ENCODE results near the gene KIFC3.
"Not testable (repeated sequence)": the region's sequence is repeated elsewhere in the genome, so short reads cannot be mapped to it uniquely, and the experiment has no call there.

Gene KIFC3

GRCh38 chr16:57787519-57787905 is 14.8 kb downstream of the KIFC3 start:
- Histone ChIP-seq H3K27me3 (ENCODE audit: control insufficient read depth in 1 of 2, insufficient read depth in 2 of 2, low read length in 2 of 2) (no peaks in the 10 kb centered on the region), H3K36me3 (ENCODE audit: control insufficient read depth in 1 of 2, insufficient read depth in 2 of 2, low read length in 2 of 2) (peaks cover 0 to 13% of the 10 kb centered on the region in 2 donors), H3K9me3 (ENCODE audit: control insufficient read depth in 1 of 2, low read length in 2 of 2) (no peaks in the 10 kb centered on the region), H3K9ac (ENCODE audit: low read depth in 1 of 2, low read length in 2 of 2) (no peak overlapping the region), H3K4me1 (ENCODE audit: control insufficient read depth in 1 of 2, insufficient read depth in 2 of 2, low read length in 2 of 2) (no peaks in the 10 kb centered on the region), H3K4me3 (ENCODE audit: low read depth in 1 of 2, low read length in 2 of 2) (no peak overlapping the region), H3K27ac (ENCODE audit: low read depth, low read length) (no peak overlapping the region)

DNA sequence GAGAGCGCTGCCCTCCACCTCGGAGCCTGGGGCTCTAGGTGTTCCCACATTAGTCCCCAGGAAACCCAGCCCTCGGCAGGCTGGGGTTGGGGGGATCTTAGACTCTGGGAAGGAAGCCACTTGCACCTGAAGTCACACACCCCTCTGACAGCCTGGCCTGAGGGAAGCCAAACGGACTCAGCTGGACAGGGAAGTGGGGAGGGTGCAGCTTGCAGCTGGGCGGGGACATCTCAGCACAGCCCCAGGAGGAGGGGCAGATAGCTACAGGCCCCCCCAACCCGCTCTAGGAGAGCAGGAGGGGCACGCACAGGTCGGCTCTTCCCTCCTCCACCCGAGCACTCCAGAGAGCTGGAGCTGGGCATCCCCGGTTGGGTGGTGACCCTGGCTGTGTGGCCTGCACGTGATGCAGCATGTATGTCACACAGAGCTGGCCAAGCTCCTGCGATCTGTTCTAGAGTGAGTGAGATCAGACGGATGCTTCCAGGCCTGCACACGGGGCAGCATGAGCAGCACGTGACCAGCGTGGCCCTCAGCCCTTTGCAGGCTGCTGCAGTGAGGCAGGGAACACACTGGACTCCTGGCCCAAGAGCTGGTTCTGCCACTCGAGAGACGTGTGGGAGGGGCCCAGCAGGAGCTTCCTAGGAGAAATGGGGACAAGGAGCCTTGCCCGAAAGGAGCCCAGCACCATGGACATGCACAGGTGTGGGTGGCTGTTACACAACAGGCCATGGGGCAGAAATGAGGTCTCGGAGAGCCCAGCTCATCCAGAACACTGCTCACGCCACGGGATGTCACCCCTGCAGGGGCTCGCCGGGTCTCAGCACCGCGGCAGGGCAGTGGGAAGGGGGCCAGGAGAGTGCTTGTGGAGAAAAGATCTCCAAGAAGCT is 15.4 kb downstream of the KIFC3 start:
- Histone ChIP-seq H3K36me3 (ENCODE audit: control insufficient read depth in 1 of 2, insufficient read depth in 2 of 2, low read length in 2 of 2) (peaks cover 0 to 7% of the 10 kb centered on the region in 2 donors), H3K27me3 (ENCODE audit: control insufficient read depth in 1 of 2, insufficient read depth in 2 of 2, low read length in 2 of 2) (no peaks in the 10 kb centered on the region), H3K9ac (ENCODE audit: low read depth in 1 of 2, low read length in 2 of 2) (no peak overlapping the region), H3K4me3 (ENCODE audit: low read depth in 1 of 2, low read length in 2 of 2) (no peak overlapping the region), H3K27ac (ENCODE audit: low read depth, low read length) (no peak overlapping the region), H3K9me3 (ENCODE audit: control insufficient read depth in 1 of 2, low read length in 2 of 2) (no peaks in the 10 kb centered on the region), H3K4me1 (ENCODE audit: control insufficient read depth in 1 of 2, insufficient read depth in 2 of 2, low read length in 2 of 2) (no peaks in the 10 kb centered on the region)

- H3K4me1 ChIP-seq (ENCODE audit: control insufficient read depth in 1 of 2, insufficient read depth in 2 of 2, low read length in 2 of 2) = no peaks in the 10 kb centered on the region
- H3K9ac ChIP-seq (ENCODE audit: low read depth in 1 of 2, low read length in 2 of 2) = no peak overlapping the region
- H3K4me3 ChIP-seq (ENCODE audit: low read depth in 1 of 2, low read length in 2 of 2) = no peak overlapping the region
- H3K36me3 ChIP-seq (ENCODE audit: control insufficient read depth in 1 of 2, insufficient read depth in 2 of 2, low read length in 2 of 2) = no peaks in the 10 kb centered on the region
- no peaks in the 10 kb centered on the region for H3K9me3 ChIP-seq (ENCODE audit: control insufficient read depth in 1 of 2, low read length in 2 of 2)
- no peaks in the 10 kb centered on the region for H3K27me3 ChIP-seq (ENCODE audit: control insufficient read depth in 1 of 2, insufficient read depth in 2 of 2, low read length in 2 of 2)
- H3K27ac ChIP-seq (ENCODE audit: low read depth, low read length) = no peak overlapping the region
Measured at GRCh38 chr16:57785924-57786323, 16.4 kb downstream of the KIFC3 start.

DNA sequence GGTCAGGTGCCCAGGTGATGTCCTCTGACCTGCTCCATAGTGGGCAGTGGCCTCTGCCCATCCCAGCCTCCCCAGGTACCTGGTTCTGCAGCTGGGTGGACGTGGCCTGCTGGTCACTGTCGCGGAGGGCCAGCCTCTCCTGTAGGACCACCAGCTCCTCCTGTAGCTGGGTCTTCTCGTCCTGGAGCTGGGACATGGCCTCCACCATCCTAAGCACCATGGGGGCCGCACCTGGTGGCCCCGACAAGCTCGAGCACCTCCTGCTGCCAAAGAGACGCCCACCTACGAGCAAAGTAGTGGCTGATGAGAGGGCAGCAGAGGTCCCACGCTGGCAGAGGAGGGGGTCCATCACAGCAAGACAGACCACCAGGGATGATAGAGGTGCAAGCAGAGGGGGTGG is 16.9 kb downstream of the KIFC3 start:
- Histone ChIP-seq H3K27ac (ENCODE audit: low read depth, low read length) (no peak overlapping the region), H3K9me3 (ENCODE audit: control insufficient read depth in 1 of 2, low read length in 2 of 2) (no peaks in the 10 kb centered on the region), H3K4me1 (ENCODE audit: control insufficient read depth in 1 of 2, insufficient read depth in 2 of 2, low read length in 2 of 2) (no peaks in the 10 kb centered on the region), H3K4me3 (ENCODE audit: low read depth in 1 of 2, low read length in 2 of 2) (no peak overlapping the region), H3K27me3 (ENCODE audit: control insufficient read depth in 1 of 2, insufficient read depth in 2 of 2, low read length in 2 of 2) (no peaks in the 10 kb centered on the region), H3K9ac (ENCODE audit: low read depth in 1 of 2, low read length in 2 of 2) (no peak overlapping the region), H3K36me3 (ENCODE audit: control insufficient read depth in 1 of 2, insufficient read depth in 2 of 2, low read length in 2 of 2) (no peaks in the 10 kb centered on the region)

DNA sequence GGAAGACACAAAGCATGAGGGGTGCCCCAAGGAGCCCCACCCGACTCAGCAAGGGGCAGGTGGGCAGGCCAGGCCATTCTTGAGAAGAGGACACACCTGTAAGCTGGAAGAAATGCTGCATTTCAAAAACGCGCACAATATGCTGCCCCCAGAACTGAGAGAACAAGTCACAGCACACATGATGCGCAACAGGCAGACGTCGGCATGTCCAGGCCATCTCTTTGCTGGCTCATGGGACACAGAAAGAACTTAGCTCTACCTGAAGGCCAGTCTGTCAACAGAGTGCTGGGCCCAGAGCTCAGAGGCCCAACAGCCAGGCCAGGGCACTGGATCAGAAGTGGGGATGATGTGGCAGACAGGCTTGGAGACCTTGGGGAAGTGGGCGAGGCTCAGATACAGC is 18.0 kb downstream of the KIFC3 start:
- no peaks in the 10 kb centered on the region for H3K36me3 ChIP-seq (ENCODE audit: control insufficient read depth in 1 of 2, insufficient read depth in 2 of 2, low read length in 2 of 2)
- H3K9ac ChIP-seq (ENCODE audit: low read depth in 1 of 2, low read length in 2 of 2) = no peak overlapping the region
- H3K4me3 ChIP-seq (ENCODE audit: low read depth in 1 of 2, low read length in 2 of 2) = no peak overlapping the region
- no peaks in the 10 kb centered on the region for H3K9me3 ChIP-seq (ENCODE audit: control insufficient read depth in 1 of 2, low read length in 2 of 2)
- H3K27ac ChIP-seq (ENCODE audit: low read depth, low read length) = no peak overlapping the region
- no peaks in the 10 kb centered on the region for H3K27me3 ChIP-seq (ENCODE audit: control insufficient read depth in 1 of 2, insufficient read depth in 2 of 2, low read length in 2 of 2)
- H3K4me1 ChIP-seq (ENCODE audit: control insufficient read depth in 1 of 2, insufficient read depth in 2 of 2, low read length in 2 of 2) = no peaks in the 10 kb centered on the region

DNA sequence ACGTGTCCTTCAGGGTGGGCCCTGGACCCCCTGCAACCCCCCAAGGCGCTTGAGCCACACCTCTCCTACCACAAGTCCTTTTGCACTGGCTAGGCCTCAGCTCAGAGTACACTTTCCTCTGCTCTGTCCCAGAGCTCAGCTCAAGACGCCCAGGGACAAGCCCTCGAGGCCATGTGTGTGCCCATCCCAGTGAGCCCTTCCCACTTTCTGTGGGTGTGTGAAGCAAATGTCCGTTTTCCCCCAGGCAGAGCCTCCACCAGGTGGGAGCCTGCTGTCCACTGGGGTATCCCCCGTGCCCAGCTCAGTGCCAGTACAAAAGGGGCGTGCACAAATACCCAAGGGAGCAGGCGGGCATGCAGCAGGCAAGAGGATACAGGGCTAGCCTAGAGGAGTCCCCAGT is 18.4 kb downstream of the KIFC3 start:
- Histone ChIP-seq H3K9ac (ENCODE audit: low read depth in 1 of 2, low read length in 2 of 2) (no peak overlapping the region), H3K9me3 (ENCODE audit: control insufficient read depth in 1 of 2, low read length in 2 of 2) (no peaks in the 10 kb centered on the region), H3K27me3 (ENCODE audit: control insufficient read depth in 1 of 2, insufficient read depth in 2 of 2, low read length in 2 of 2) (no peaks in the 10 kb centered on the region), H3K4me3 (ENCODE audit: low read depth in 1 of 2, low read length in 2 of 2) (no peak overlapping the region), H3K27ac (ENCODE audit: low read depth, low read length) (no peak overlapping the region), H3K36me3 (ENCODE audit: control insufficient read depth in 1 of 2, insufficient read depth in 2 of 2, low read length in 2 of 2) (no peaks in the 10 kb centered on the region), H3K4me1 (ENCODE audit: control insufficient read depth in 1 of 2, insufficient read depth in 2 of 2, low read length in 2 of 2) (no peaks in the 10 kb centered on the region)

DNA sequence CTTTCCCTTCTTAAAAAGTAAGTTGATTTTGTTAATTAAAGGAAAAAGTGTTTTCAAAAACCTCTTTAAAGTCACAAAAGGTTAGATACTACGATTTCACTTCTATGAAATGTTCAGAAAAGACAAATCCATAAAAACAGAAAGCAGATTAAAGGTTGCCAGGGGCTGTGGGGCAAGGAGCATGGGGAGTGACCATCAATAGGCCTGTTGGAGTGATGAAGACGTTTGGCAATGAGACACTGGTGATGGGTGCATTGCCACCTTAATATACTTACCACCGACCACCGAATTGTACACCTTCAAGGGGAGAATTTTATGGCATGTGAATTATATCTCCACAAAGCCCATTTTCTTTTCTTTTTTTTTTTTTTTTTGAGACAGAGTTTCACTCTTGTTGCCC is 19.2 kb downstream of the KIFC3 start:
- H3K4me1 ChIP-seq (ENCODE audit: control insufficient read depth in 1 of 2, insufficient read depth in 2 of 2, low read length in 2 of 2) = no peaks in the 10 kb centered on the region
- no peaks in the 10 kb centered on the region for H3K36me3 ChIP-seq (ENCODE audit: control insufficient read depth in 1 of 2, insufficient read depth in 2 of 2, low read length in 2 of 2)
- H3K4me3 ChIP-seq (ENCODE audit: low read depth in 1 of 2, low read length in 2 of 2) = no peak overlapping the region
- no peak overlapping the region for H3K27ac ChIP-seq (ENCODE audit: low read depth, low read length)
- H3K9me3 ChIP-seq (ENCODE audit: control insufficient read depth in 1 of 2, low read length in 2 of 2) = no peaks in the 10 kb centered on the region
- H3K9ac ChIP-seq (ENCODE audit: low read depth in 1 of 2, low read length in 2 of 2) = no peak overlapping the region
- H3K27me3 ChIP-seq (ENCODE audit: control insufficient read depth in 1 of 2, insufficient read depth in 2 of 2, low read length in 2 of 2) = no peaks in the 10 kb centered on the region

GRCh38 chr16:57782607-57783055 is 19.7 kb downstream of the KIFC3 start:
- H3K27ac ChIP-seq (ENCODE audit: low read depth, low read length); H3K4me3 ChIP-seq (ENCODE audit: low read depth in 1 of 2, low read length in 2 of 2); H3K9ac ChIP-seq (ENCODE audit: low read depth in 1 of 2, low read length in 2 of 2); H3K36me3 ChIP-seq (ENCODE audit: control insufficient read depth in 1 of 2, insufficient read depth in 2 of 2, low read length in 2 of 2); H3K27me3 ChIP-seq (ENCODE audit: control insufficient read depth in 1 of 2, insufficient read depth in 2 of 2, low read length in 2 of 2); H3K4me1 ChIP-seq (ENCODE audit: control insufficient read depth in 1 of 2, insufficient read depth in 2 of 2, low read length in 2 of 2); H3K9me3 ChIP-seq (ENCODE audit: control insufficient read depth in 1 of 2, low read length in 2 of 2): not testable (repeated sequence)

- Histone ChIP-seq H3K4me1 (ENCODE audit: control insufficient read depth in 1 of 2, insufficient read depth in 2 of 2, low read length in 2 of 2) (no peaks in the 10 kb centered on the region), H3K36me3 (ENCODE audit: control insufficient read depth in 1 of 2, insufficient read depth in 2 of 2, low read length in 2 of 2) (no peaks in the 10 kb centered on the region), H3K27me3 (ENCODE audit: control insufficient read depth in 1 of 2, insufficient read depth in 2 of 2, low read length in 2 of 2) (no peaks in the 10 kb centered on the region), H3K4me3 (ENCODE audit: low read depth in 1 of 2, low read length in 2 of 2) (no peak overlapping the region), H3K27ac (ENCODE audit: low read depth, low read length) (no peak overlapping the region), H3K9ac (ENCODE audit: low read depth in 1 of 2, low read length in 2 of 2) (no peak overlapping the region), H3K9me3 (ENCODE audit: control insufficient read depth in 1 of 2, low read length in 2 of 2) (no peaks in the 10 kb centered on the region)
Measured at GRCh38 chr16:57781741-57782606, 20.3 kb downstream of the KIFC3 start.

- no peak overlapping the region for H3K9ac ChIP-seq (ENCODE audit: low read depth in 1 of 2, low read length in 2 of 2)
- no peaks in the 10 kb centered on the region for H3K27me3 ChIP-seq (ENCODE audit: control insufficient read depth in 1 of 2, insufficient read depth in 2 of 2, low read length in 2 of 2)
- no peaks in the 10 kb centered on the region for H3K9me3 ChIP-seq (ENCODE audit: control insufficient read depth in 1 of 2, low read length in 2 of 2)
- H3K27ac ChIP-seq (ENCODE audit: low read depth, low read length) = no peak overlapping the region
- no peaks in the 10 kb centered on the region for H3K4me1 ChIP-seq (ENCODE audit: control insufficient read depth in 1 of 2, insufficient read depth in 2 of 2, low read length in 2 of 2)
- no peaks in the 10 kb centered on the region for H3K36me3 ChIP-seq (ENCODE audit: control insufficient read depth in 1 of 2, insufficient read depth in 2 of 2, low read length in 2 of 2)
- H3K4me3 ChIP-seq (ENCODE audit: low read depth in 1 of 2, low read length in 2 of 2) = no peak overlapping the region
Measured at GRCh38 chr16:57781349-57781740, 20.9 kb downstream of the KIFC3 start.

Measured in duodenal mucosa (tissue), 2 donors.